ENCODE measurements around the gene SARDH. TPM values are rescaled to one million over a fixed set of nuclear protein-coding genes. Genes with fewer than 3 reads are reported as not detected.

SARDH gene
- total RNA-seq, 2 donors from 2014 or later: 8.4 to 11.2 TPM

DNA sequence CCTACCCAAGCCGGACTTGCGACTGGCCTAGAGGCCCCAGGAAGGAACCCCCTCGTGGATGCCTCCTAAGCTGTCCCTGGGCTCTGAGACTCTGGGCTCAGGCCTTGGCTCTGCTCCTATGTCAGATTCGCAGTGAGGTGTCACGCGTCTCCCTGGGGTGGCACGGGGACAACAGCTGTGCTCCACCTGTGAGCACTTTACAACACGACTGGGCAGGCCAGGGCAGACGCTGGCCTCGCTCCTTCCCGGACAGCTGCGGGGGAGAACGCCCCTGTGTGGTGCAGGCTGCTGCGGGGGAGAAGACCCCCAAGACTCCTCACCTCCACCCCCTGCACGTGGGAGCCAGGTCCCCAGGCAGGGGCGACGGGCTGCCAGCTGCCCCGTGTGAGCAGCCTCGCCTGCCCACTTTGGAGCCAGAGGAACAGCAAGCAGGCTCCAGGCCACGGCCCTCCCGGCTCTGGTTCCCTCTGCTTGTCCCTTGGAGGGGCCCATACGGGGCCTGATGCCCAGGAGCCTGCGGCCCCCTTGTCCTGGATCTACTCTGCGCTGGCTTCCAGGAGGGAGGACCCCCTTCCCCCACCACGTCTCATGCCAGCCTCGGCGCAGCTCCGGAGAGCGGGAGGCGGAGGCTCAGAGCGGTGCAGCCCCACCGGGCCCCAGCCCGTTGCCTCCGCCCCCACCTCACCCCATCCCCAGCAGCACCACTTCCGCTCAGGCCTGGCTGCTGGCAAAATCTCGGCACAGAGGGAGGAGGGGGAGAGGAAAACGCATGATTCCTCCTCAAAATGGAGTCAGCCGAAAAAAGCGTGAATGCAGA is 36.0 kb downstream of the SARDH start:
- no peak overlapping the region for H3K4me3 Mint-ChIP-seq
- Histone ChIP-seq H3K27ac (ENCODE audit: low read depth, low read length) (no peak overlapping the region), H3K27me3 (ENCODE audit: control insufficient read depth, insufficient read depth, low read length, poor library complexity, severe bottlenecking) (no peaks in the 10 kb centered on the region), H3K4me1 (ENCODE audit: control insufficient read depth, insufficient read depth, low read length) (no peaks in the 10 kb centered on the region), H3K4me3 (ENCODE audit: low read length) (no peak overlapping the region), H3K36me3 (ENCODE audit: control insufficient read depth, insufficient read depth, low read length) (no peaks in the 10 kb centered on the region), H3K9ac (ENCODE audit: extremely low read depth, low read length, poor library complexity, severe bottlenecking) (no peak overlapping the region), H3K9me3 (ENCODE audit: control insufficient read depth, low read length) (no peaks in the 10 kb centered on the region)
- no peaks in the 10 kb centered on the region for H3K36me3 Mint-ChIP-seq (ENCODE audit: low read depth)
- TF ChIP-seq, protein P1, sequence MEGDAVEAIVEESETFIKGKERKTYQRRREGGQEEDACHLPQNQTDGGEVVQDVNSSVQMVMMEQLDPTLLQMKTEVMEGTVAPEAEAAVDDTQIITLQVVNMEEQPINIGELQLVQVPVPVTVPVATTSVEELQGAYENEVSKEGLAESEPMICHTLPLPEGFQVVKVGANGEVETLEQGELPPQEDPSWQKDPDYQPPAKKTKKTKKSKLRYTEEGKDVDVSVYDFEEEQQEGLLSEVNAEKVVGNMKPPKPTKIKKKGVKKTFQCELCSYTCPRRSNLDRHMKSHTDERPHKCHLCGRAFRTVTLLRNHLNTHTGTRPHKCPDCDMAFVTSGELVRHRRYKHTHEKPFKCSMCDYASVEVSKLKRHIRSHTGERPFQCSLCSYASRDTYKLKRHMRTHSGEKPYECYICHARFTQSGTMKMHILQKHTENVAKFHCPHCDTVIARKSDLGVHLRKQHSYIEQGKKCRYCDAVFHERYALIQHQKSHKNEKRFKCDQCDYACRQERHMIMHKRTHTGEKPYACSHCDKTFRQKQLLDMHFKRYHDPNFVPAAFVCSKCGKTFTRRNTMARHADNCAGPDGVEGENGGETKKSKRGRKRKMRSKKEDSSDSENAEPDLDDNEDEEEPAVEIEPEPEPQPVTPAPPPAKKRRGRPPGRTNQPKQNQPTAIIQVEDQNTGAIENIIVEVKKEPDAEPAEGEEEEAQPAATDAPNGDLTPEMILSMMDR (conservative IDR thresholded peaks at IDR 0.05): no peak
- no peaks in the 10 kb centered on the region for H3K27me3 Mint-ChIP-seq (ENCODE audit: insufficient read depth)
- H3K27ac Mint-ChIP-seq: no peak overlapping the region
- H3K4me1 Mint-ChIP-seq: peaks cover 2% of the 10 kb centered on the region
- H3K9me3 Mint-ChIP-seq: no peaks in the 10 kb centered on the region
- 85 to 90% methylated on average over 8 to 39 of the region's 39 CpGs for WGBS, 2 experiments (ENCODE audit: insufficient coverage in 1 of 2, insufficient read length in 1 of 2)
- DNase-seq: no peak

DNA sequence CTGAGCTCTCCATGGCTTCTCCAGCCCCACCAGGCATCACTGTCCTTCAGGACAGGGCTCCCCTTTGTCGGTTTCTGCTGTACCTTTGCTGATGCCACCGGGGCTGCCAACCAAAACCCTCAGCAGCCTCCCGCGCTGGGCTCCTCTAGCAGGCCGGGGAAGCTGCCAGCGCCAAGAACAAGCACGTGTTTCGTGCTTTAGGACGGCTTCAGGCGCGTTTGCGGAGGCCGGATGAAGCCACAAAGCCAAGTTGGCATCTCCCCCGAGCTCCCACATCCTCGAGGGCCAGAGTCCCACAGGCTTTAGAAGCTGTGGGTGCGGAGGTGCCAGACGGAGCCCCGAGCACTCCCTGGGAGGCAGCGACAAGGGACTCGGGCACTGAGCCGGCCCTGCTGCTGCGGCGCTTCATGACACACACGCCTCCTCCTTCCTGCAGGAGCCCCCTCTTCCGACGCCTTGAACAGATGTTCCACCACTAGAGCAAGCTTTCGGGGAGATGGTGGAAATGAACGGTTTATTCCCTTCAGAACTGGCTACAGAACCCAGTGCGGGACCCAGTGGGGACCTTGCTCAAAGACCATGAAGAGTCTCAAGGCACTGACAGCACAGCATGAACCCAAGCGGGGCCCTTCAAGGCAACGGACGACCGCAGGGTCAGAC is 36.7 kb downstream of the SARDH start:
- DNase-seq: no peak
- WGBS, 2 experiments (ENCODE audit: insufficient coverage in 1 of 2, insufficient read length in 1 of 2): 94 to 96% methylated on average over 27 to 33 of the region's 33 CpGs
- TF ChIP-seq, protein P1 (conservative IDR thresholded peaks at IDR 0.05): no peak

DNA sequence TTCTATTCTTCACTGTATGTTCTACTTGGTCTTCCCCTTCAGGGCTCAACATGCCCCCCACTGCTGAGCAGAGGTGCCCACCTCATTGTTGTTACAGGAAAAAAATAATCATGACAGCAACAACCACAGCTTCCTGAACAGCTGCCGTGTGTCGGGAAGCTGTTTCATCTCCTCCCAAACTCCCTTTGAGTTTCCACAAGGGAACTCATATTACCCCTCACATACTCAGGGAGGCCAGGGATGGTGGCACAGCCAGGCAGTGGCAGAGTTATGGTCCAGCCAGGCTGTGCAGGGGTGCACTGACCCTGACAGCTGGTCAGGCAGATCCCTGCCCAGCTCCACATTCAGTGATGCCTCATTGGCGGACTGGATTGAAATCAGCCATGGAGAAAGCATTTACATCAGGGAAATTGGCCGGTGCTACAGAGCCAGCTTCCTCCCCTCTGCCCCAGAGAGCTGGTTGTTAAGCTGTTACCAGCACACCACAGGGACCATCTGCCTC is 37.3 kb downstream of the SARDH start:
- H3K27me3 Mint-ChIP-seq (ENCODE audit: insufficient read depth): no peaks in the 10 kb centered on the region
- Histone ChIP-seq H3K27me3 (ENCODE audit: control insufficient read depth, insufficient read depth, low read length, poor library complexity, severe bottlenecking) (no peaks in the 10 kb centered on the region), H3K4me1 (ENCODE audit: control insufficient read depth, insufficient read depth, low read length) (no peaks in the 10 kb centered on the region), H3K9ac (ENCODE audit: extremely low read depth, low read length, poor library complexity, severe bottlenecking) (no peak overlapping the region), H3K9me3 (ENCODE audit: control insufficient read depth, low read length) (no peaks in the 10 kb centered on the region), H3K36me3 (ENCODE audit: control insufficient read depth, insufficient read depth, low read length) (no peaks in the 10 kb centered on the region), H3K4me3 (ENCODE audit: low read length) (no peak overlapping the region), H3K27ac (ENCODE audit: low read depth, low read length) (no peak overlapping the region)
- H3K9me3 Mint-ChIP-seq: no peaks in the 10 kb centered on the region
- WGBS, 2 experiments (ENCODE audit: insufficient coverage in 1 of 2, insufficient read length in 1 of 2): 92 to 94% methylated on average over 4 of the region's 4 CpGs
- no peak for DNase-seq
- H3K4me1 Mint-ChIP-seq: peaks cover 2% of the 10 kb centered on the region
- H3K27ac Mint-ChIP-seq: no peak overlapping the region
- H3K4me3 Mint-ChIP-seq: no peak overlapping the region
- TF ChIP-seq, protein P1 (conservative IDR thresholded peaks at IDR 0.05): no peak
- H3K36me3 Mint-ChIP-seq (ENCODE audit: low read depth): no peaks in the 10 kb centered on the region

More for the DNA sequence above, 36.7 kb downstream of the SARDH start:
- no peaks in the 10 kb centered on the region for H3K9me3 Mint-ChIP-seq
- no peaks in the 10 kb centered on the region for H3K36me3 ChIP-seq (ENCODE audit: control insufficient read depth, insufficient read depth, low read length)
- no peaks in the 10 kb centered on the region for H3K4me1 ChIP-seq (ENCODE audit: control insufficient read depth, insufficient read depth, low read length)
- H3K4me3 Mint-ChIP-seq: no peak overlapping the region
- peaks cover 2% of the 10 kb centered on the region for H3K4me1 Mint-ChIP-seq
- H3K27ac Mint-ChIP-seq: no peak overlapping the region
- H3K4me3 ChIP-seq (ENCODE audit: low read length): no peak overlapping the region
- no peaks in the 10 kb centered on the region for H3K27me3 Mint-ChIP-seq (ENCODE audit: insufficient read depth)
- H3K9me3 ChIP-seq (ENCODE audit: control insufficient read depth, low read length): no peaks in the 10 kb centered on the region
- H3K27me3 ChIP-seq (ENCODE audit: control insufficient read depth, insufficient read depth, low read length, poor library complexity, severe bottlenecking): no peaks in the 10 kb centered on the region
- H3K9ac ChIP-seq (ENCODE audit: extremely low read depth, low read length, poor library complexity, severe bottlenecking): no peak overlapping the region
- H3K27ac ChIP-seq (ENCODE audit: low read depth, low read length): no peak overlapping the region
- no peaks in the 10 kb centered on the region for H3K36me3 Mint-ChIP-seq (ENCODE audit: low read depth)

All from endodermal cell (in vitro differentiated cells).